PC-9 (cell line): Measurements from ENCODE around the gene PRSS3. TPM values are rescaled to one million over a fixed set of nuclear protein-coding genes. Genes with fewer than 3 reads are reported as not detected.
"Not testable (repeated sequence)": the region's sequence is repeated elsewhere in the genome, so short reads cannot be mapped to it uniquely, and the experiment has no call there.

Experiments
- BruUV-seq: library from RNA; stranded (reverse); fragments of 400-500 nt; replicated peaks from 2 replicates; lab custom pipeline; 2021; lab: Mats Ljungman, UMichigan
- CTCF ChIA-PET: fragments of 300-600 bp; sonication (Branson Sonifier 250); formaldehyde crosslinking; loops from one replicate; lab custom pipeline; 2022; ENCODE audit warnings: antibody characterized with exemption; lab: Charles Lee
- POLR2A ChIA-PET: fragments of 300-600 bp; sonication (Branson Sonifier 250); formaldehyde crosslinking; loops from one replicate; lab custom pipeline; 2022; ENCODE audit warnings: antibody characterized with exemption; ENCODE audit not compliant: unreplicated experiment; lab: Charles Lee
- DNase-seq, 2 experiments: peaks; one replicate each; pipeline versions ENCODE4 v3.0.0 to v3.0.0-alpha.2; 2015 to 2022; ENCODE audit warnings: mixed read lengths in 1 of 2
- H2AFZ ChIP-seq: fragments of 200-600 bp; sonication (generic); 2 replicates; pipeline ENCODE4 v1.8.1; 2017; ENCODE audit warnings: antibody characterized with exemption
- H3F3A ChIP-seq: fragments of 200-600 bp; sonication (generic); 2 replicates; pipeline ENCODE4 v1.8.1; 2017; ENCODE audit warnings: antibody characterized with exemption, mild to moderate bottlenecking, low read depth; ENCODE audit not compliant: insufficient read depth
- H3K27ac ChIP-seq: fragments of 200-600 bp; sonication (generic); 2 replicates; pipeline ENCODE4 v1.6.1; 2016; ENCODE audit warnings: mixed run types
- H3K27me3 ChIP-seq: fragments of 200-600 bp; sonication (generic); 2 replicates; pipeline ENCODE4 v1.6.1; 2016; ENCODE audit warnings: low read depth, mixed run types; ENCODE audit not compliant: insufficient read depth
- H3K36me3 ChIP-seq: fragments of 200-600 bp; sonication (generic); 2 replicates; pipeline ENCODE4 v1.6.1; 2016; ENCODE audit warnings: low read depth, mixed run types
- H3K4me1 ChIP-seq: fragments of 200-600 bp; sonication (generic); replicated peaks from 2 replicates; pipeline ENCODE4 v1.6.1; 2016; ENCODE audit warnings: mixed run types; ENCODE audit not compliant: insufficient read depth
- H3K4me2 ChIP-seq: fragments of 200-600 bp; sonication (generic); 2 replicates; pipeline ENCODE4 v1.6.1; 2017; ENCODE audit warnings: mixed run types
- H3K4me3 ChIP-seq: fragments of 200-600 bp; sonication (generic); 2 replicates; pipeline ENCODE4 v1.6.1; 2016; ENCODE audit warnings: mixed run types
- H3K79me2 ChIP-seq: fragments of 200-600 bp; sonication (generic); 2 replicates; pipeline ENCODE4 v1.6.1; 2017; ENCODE audit warnings: low read depth, mixed run types
- H3K9me2 ChIP-seq: fragments of 200-600 bp; sonication (generic); 2 replicates; pipeline ENCODE4 v1.8.1; 2017; ENCODE audit warnings: mild to moderate bottlenecking; ENCODE audit not compliant: insufficient read depth
- H3K9me3 ChIP-seq: fragments of 200-600 bp; sonication (generic); 2 replicates; pipeline ENCODE4 v1.8.1; 2016; ENCODE audit warnings: low read depth; ENCODE audit not compliant: insufficient read depth
- H4K20me1 ChIP-seq: fragments of 200-600 bp; sonication (generic); 2 replicates; pipeline ENCODE4 v1.8.1; 2017; ENCODE audit not compliant: insufficient read depth
- EZH2 ChIP-seq: fragments of 200-600 bp; sonication (generic); IDR thresholded peaks from 2 replicates; pipeline ENCODE4 v1.8.0; 2017; ENCODE audit warnings: antibody characterized with exemption, low read depth
- intact Hi-C: fragments of 100-400 bp; cut with micrococcal nuclease; formaldehyde crosslinking; loops from one replicate; pipeline ENCODE4 v1.10.0; 2022; ENCODE audit not compliant: unreplicated experiment
- total RNA-seq: library from RNA; stranded (reverse); gene quantifications from 2 replicates; pipeline ENCODE4 v1.2.3, GENCODE V29; 2021
- TF ChIP-seq, protein P1 (sequence below): fragments of 200-600 bp; sonication (generic); conservative IDR thresholded peaks from 2 replicates; pipeline ENCODE4 v1.6.1; 2017; ENCODE audit warnings: mixed run types, antibody characterized with exemption, mild to moderate bottlenecking, moderate library complexity

PRSS3 gene
- total RNA-seq, 1 experiment from 2014 or later: 1.6 TPM

DNA sequence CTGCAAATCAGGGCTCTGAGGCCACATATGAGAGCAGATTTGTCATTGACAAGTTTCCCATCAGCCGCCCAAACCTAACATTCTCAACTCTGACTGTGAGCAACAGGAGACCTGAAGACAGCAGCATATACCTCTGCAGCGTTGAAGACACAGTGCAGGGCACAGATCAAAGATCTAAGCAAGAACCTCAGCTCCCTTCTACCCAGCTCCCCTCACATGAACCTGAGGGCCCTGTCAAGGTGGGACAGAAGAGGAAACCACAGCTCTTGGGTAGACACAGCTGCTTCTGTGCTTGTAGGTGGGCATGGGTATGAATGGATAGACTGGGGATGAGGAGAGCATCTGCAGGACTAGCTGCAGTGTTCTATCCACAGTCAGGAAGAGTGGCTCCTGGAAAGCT lies 8.7 kb upstream of the PRSS3 start:
- Histone ChIP-seq H3K4me3 (no peak overlapping the region), H3K79me2 (0 out of 2 replicates have a peak, but pooled peaks cover 2% of the 10 kb centered on the region), H2AFZ (no peak overlapping the region), H3F3A (no peaks in the 10 kb centered on the region), H3K27me3 (no peaks in the 10 kb centered on the region), H3K9me2 (no peaks in the 10 kb centered on the region), H3K4me1 (peaks cover 15% of the 10 kb centered on the region), H3K4me2 (no peak overlapping the region), H3K36me3 (no peaks in the 10 kb centered on the region), H3K27ac (no peak overlapping the region), H4K20me1 (no peaks in the 10 kb centered on the region), H3K9me3 (no peaks in the 10 kb centered on the region)
- POLR2A ChIA-PET: no interaction called here
- CTCF ChIA-PET: no interaction called here
- no peak for DNase-seq
- TF ChIP-seq, protein P1, sequence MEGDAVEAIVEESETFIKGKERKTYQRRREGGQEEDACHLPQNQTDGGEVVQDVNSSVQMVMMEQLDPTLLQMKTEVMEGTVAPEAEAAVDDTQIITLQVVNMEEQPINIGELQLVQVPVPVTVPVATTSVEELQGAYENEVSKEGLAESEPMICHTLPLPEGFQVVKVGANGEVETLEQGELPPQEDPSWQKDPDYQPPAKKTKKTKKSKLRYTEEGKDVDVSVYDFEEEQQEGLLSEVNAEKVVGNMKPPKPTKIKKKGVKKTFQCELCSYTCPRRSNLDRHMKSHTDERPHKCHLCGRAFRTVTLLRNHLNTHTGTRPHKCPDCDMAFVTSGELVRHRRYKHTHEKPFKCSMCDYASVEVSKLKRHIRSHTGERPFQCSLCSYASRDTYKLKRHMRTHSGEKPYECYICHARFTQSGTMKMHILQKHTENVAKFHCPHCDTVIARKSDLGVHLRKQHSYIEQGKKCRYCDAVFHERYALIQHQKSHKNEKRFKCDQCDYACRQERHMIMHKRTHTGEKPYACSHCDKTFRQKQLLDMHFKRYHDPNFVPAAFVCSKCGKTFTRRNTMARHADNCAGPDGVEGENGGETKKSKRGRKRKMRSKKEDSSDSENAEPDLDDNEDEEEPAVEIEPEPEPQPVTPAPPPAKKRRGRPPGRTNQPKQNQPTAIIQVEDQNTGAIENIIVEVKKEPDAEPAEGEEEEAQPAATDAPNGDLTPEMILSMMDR: no peak
- TF ChIP-seq EZH2: no peak
- BruUV-seq: no TSS peak
- intact Hi-C loops: no loop called here

DNA sequence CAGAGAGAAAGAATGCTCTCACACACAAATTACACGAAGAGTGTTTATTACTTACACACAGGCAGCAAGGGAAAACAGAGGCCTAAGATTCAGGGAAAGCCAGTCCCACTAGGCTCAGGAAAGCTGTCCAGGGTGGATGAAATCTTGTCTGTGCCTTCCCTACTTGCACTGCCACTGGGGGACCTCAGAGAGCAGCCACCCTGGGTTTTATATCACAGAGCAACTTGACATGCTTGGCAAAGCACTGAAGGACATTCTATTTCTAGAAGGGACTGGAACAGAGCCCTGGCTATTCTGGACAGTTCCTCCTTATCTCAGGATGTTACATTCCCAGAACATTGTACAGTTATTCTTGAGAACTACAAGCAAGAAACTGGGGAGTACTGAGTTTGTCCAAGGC lies 7.5 kb upstream of the PRSS3 start:
- no peaks in the 10 kb centered on the region for H3K27me3 ChIP-seq
- no peak overlapping the region for H3K4me3 ChIP-seq
- TF ChIP-seq, protein P1: no peak
- TF ChIP-seq EZH2: no peak
- ChIA-PET CTCF (interaction anchor here (0.5 kb wide), 1 partner anchor 59 kb away, joined by 5 read pairs; no protein-coding TSS in a partner anchor), POLR2A (no interaction called here)
- H3K27ac ChIP-seq: no peak overlapping the region
- DNase-seq: no peak
- no TSS peak for BruUV-seq
- no peak overlapping the region for H2AFZ ChIP-seq
- H3K36me3 ChIP-seq: no peaks in the 10 kb centered on the region
- H3F3A ChIP-seq: no peaks in the 10 kb centered on the region
- no peaks in the 10 kb centered on the region for H4K20me1 ChIP-seq
- no peaks in the 10 kb centered on the region for H3K79me2 ChIP-seq
- H3K4me1 ChIP-seq: peaks cover 5% of the 10 kb centered on the region
- H3K9me2 ChIP-seq: no peaks in the 10 kb centered on the region
- intact Hi-C loops: no loop called here
- H3K4me2 ChIP-seq: no peak overlapping the region
- H3K9me3 ChIP-seq: no peaks in the 10 kb centered on the region

DNA sequence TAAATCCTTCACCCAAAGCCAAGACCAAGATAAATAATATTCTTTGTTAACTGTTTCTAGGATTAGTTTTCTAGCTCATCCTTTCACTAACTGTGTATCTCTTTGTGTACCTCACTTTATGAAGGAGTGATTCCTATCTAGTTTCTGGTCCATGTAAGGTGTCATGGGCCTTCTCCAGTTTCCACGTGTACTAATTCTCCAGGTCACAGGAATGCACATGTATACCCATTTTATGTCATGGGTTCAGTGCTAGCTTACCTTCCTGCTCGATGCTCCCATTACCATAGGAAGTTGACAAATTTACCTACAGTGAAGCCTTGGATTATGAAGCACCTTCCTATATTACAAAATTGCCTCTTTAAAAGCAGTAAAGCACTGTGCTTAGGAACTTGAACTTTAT lies 5.9 kb upstream of the PRSS3 start:
- POLR2A ChIA-PET, CTCF ChIA-PET, BruUV-seq, intact Hi-C loops, H3F3A ChIP-seq, H3K79me2 ChIP-seq, H3K4me1 ChIP-seq, H3K36me3 ChIP-seq, H3K27me3 ChIP-seq, H3K27ac ChIP-seq, H2AFZ ChIP-seq, H3K9me3 ChIP-seq, H3K4me3 ChIP-seq, H3K4me2 ChIP-seq, H4K20me1 ChIP-seq, DNase-seq, H3K9me2 ChIP-seq: not testable (repeated sequence)

DNA sequence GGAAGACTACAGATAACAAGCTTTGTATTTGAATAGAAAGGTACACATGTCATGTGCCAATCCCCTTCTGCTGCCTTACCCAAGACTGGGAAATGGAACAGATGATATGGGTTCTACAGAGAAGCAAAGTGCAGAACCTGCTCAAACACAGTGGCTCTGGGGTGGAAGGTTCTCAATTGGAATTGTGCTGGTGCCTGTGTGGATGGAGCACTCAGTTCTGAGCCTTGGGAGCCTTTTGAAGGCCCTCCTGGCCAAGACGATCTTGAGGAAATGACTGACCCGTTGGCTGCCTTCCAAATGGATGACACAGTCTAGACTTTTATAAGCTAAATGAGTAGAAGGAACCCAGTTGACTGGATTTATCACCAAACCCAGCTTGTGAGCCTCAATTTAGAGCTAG lies 4.2 kb upstream of the PRSS3 start:
- Histone ChIP-seq H3K9me3 (no peaks in the 10 kb centered on the region), H3K4me2 (no peak overlapping the region), H4K20me1 (no peaks in the 10 kb centered on the region), H3K27ac (no peak overlapping the region), H3K9me2 (no peaks in the 10 kb centered on the region), H2AFZ (no peak overlapping the region), H3K36me3 (no peaks in the 10 kb centered on the region), H3K27me3 (no peaks in the 10 kb centered on the region), H3K4me1 (0 out of 2 replicates have a peak, but pooled peaks cover 11% of the 10 kb centered on the region), H3K4me3 (no peak overlapping the region), H3K79me2 (no peaks in the 10 kb centered on the region), H3F3A (no peaks in the 10 kb centered on the region)
- DNase-seq: no peak
- TF ChIP-seq, protein P1: no peak
- no peak for TF ChIP-seq EZH2
- POLR2A ChIA-PET: no interaction called here
- intact Hi-C loops: no loop called here
- CTCF ChIA-PET: interaction anchor here (0.6 kb wide), 1 partner anchor 388 kb away, joined by 8 read pairs; no protein-coding TSS in a partner anchor
- BruUV-seq: no TSS peak

DNA sequence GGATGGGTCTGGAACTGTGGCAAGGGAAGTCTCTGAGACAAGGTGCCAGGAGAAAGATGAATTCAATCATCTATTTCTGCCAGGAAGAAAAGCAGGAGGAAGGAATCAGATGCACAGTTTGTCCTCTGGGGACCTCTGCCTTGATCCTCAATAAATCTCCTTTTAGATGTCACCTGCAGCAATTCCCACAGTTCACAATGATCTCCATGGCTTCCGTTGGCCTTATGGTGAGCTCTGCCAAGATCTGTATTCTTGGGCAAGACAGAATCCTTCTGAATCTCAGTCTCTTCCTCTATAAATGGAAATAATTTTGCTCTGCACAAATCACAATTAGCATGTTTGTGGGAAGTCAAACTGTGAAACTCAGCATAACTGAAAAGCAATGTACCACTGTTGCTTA lies 1.9 kb upstream of the PRSS3 start:
- H4K20me1 ChIP-seq, BruUV-seq, CTCF ChIA-PET, H3K4me2 ChIP-seq, POLR2A ChIA-PET, H3K27me3 ChIP-seq, H3K9me3 ChIP-seq, H3K36me3 ChIP-seq, H2AFZ ChIP-seq, H3K4me3 ChIP-seq, intact Hi-C loops, H3K79me2 ChIP-seq, H3K9me2 ChIP-seq, DNase-seq, H3K27ac ChIP-seq, H3F3A ChIP-seq: not testable (repeated sequence)
- H3K4me1 ChIP-seq: 0 out of 2 replicates have a peak, but pooled peaks cover 11% of the 10 kb centered on the region
